Activated CD8-positive, alpha-beta memory T cell treated with anti-CD3 and anti-CD28 coated beads, Interleukin-2, amount 50 U/mL, for 1 hour (primary cell): ENCODE results near the gene APOL3.
"Not testable (repeated sequence)": the region's sequence is repeated elsewhere in the genome, so short reads cannot be mapped to it uniquely, and the experiment has no call there.

Experiments used
- DNase-seq: peaks from one replicate; pipeline ENCODE4 v3.0.0-alpha.2; 2020; ENCODE audit errors: extremely low read depth

APOL3 gene

DNA sequence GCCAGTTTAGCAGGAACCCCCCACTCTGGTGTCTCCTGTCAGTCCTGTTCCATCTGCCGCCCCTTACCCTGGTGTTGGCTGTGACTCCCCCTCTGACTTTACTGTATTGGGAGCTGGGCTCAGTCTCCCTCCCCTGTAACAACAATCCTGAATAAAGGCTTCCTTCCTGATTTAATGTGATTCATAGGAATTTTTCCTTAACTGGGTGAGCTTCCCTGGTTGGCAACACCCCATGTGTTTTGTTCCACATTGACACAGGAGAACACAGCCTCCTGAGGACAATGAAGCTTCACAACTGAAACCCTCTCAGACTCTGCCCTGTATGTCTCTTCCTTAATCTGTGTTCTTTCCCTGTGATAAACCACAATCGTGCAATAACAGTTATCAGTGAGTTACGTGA is 32.6 kb upstream of the APOL3 start:
- DNase-seq = no peak

DNA sequence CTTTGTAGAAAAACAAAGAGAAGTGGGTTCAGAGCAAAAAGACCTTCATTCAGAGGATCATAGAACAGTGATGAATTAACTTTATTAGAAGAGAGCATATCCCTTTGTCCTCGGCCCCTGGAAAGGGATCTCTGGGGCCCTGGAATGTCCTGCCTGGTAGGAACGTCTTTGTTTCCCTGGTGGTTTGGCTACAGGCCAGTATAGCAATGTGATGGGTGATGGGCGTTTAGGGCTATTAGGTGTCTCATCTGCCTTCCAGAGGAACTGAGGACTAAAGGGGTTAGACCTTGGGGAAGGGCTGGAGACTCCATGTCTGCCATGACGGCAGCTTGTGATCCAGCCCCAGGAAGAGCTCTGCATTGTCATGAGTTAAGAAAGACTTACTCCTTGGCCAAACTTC is 32.0 kb upstream of the APOL3 start:
- no peak for DNase-seq

DNA sequence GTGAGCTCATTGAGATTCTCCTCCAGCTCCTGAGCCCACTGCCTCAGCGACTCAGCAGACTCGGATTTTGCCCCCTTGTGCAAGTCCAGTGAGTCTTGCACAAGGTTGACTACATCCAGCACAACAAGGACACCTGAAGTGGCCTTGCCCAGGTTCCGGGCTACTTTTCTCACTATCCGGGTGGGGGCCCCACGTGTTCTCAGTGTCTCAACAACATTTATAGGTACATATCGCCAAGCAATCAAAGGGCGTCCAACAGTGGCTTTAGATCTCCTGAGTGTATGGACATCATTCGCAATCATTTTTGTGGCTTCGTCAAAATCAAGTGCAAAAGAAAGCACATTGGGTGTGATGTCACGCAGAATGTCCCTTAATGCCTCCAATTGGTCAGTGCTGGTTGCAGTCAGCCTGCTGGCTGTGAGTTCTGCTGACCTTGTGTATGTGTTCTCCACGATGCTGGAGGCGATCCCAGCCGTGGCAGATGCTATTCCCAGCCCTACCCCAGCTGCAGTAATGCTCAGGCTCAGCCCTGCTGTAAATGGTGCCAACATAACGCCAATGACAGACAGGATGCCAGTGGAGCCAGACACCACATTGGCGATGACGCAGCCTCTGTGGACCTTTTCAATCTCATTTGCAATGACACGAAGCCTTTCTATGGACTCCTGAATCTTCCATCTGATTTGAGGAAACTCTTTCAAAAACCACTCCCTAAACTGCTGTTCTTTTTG is 30.7 kb upstream of the APOL3 start:
- DNase-seq = no peak

DNA sequence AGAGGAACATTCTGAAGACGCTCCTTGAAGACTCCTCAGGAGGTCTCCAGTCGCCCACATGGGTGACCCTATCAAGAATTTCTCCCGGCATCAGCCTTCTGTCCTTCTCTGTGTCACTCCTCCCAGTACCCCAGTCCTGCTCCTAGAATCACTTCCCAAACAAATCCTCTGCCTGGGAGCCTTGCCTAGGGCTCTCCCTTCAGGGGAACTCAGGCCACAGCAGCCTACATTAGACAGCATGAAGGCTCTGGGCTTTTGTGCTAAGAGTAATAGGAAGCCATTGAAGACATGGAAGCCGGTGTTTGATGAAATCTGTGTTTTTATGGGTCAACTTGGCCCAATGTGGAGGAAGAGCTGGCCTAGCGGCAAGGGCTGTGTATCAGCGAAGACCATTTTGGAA is 27.3 kb upstream of the APOL3 start:
- DNase-seq = not testable (repeated sequence)

DNA sequence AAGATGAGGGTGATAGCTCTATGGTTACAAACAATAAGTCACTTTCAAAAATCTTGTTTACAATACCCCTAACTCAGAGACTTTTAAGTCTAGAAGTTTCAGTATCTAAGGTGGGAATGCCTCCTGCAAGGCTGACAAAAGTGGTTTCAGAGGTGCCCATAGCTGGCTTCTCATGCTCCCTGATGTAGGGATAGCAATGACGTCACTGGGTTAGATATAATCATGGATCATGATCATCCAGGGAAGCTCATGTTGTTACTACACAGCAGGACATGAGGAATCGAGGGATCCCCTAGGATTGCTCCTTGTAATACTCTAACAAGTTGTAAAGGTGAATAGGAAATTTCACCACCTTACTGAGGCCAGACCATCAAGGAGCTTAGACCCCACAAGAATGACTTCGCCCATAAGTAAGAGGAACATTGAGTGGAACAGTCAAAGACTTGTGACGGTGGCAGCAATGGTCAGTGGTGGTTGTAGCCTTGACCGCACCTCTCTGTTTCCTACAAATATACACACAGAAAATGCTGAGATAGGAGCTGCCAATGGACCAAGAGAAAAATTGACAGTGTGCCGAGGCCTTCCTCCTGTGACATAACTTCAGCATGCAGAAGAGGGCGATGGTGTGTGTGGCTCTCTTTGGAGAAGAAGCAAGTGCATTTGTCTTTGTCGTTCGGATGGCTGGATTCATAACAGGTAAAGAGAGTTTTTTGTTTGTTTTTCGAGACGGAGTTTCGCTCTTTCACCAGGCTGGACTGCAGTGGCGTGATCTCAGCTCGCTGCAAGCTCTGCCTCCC is 25.5 kb upstream of the APOL3 start:
- no peak for DNase-seq

DNA sequence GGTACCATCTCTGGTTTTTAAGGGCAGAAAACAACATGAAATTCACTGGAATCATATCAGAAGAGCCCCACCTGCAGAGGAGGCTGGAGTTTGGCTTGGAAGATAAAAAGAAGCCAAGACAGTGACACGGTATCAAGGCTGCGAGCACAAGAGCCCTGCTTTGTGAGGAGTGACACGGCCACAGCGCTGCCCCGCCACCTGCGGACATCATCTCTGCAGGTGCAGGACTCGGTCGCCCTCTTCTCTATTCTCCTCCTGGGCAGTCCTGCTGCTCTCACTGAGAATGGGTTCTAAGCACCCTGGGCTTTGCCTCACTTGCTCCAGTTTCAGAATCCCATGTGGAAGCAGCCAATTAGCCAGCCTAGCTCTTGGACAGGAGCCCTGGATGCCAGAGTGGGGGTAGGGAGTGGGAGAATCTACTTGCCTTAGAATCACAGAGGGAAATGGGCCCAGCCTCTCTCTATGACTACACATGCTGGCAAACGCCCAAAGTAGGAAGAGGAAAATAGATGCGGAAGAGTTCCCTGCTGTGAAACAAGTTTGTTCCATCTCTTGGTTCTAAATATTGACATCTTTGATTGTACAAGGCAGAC is 24.0 kb upstream of the APOL3 start:
- DNase-seq = no peak

DNA sequence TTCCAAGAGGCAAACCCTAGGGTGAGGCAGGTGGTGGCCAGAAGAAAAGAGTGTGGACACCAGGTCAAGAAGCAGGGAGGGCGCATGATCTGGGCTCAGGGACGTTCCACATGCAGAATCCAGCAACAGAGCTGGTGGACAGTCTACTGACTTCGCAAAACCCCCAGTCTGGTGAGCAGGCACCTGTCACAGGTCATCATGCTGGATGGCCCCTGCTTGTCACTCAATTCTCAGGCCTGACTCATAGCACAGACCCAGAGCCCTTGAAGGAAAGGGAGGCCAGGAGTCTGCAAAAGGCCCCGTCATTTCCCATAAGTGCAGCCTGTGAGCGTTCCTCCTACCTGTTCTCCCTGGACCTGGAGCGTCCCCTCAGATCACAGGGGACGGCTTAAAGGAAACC is 22.9 kb upstream of the APOL3 start:
- DNase-seq = no peak

DNA sequence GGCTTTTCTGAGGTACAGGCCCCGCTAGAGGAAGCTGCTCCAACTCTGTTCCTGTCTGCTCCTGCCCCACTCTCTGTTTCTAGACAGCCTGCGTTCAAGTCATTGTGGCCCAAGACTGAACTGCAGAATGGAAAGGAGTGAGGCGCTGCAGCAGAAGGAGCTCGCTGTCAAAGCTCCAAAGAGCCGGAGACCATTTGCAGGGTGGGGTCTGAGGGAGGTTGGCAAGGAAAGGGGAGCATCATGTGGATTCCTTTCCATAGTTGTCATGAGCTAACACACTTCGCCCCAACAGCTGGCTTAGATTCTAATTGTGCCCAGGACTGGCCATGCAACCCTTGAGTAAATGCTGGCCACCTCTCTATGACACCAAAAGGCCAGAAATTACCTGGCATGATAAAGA is 22.3 kb upstream of the APOL3 start:
- DNase-seq = no peak

DNA sequence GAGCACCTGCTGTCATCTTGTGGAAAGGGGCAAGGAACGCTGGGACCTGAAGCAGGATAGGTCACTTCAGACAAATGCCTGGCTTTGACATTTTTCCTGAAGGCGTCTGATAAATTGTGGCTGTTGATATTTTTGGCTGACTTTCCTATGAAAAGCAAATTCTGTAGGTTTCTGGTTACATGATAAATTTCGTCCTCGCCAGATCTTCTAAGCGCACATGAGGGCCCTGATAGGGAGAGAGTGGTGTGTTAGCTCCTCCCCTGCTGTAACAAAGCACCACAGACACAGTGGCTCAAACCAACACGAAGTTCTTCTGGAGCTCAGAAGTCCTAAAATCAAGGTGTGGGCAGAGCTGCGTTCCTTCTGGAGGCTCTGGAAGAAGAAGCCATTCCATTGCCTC is 21.5 kb upstream of the APOL3 start:
- no peak for DNase-seq

DNA sequence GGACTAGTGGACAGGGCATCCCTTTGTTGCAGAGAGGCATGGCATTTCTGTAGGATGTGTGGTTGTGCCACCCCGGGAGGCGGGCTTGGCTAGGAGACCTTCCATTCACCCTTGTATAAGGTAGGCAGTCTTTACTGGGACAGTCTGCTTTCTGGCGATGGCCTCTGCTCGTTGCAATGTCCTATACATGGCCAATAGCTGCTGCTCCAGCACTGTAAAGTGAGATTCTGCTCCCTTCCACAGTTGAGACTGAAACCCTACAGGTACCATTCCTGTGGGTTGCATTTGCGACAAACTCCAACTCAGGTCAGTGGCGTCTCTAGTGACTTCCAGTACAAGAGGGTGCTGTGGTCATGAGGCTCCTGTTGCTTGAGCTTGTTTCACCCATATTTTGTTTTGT is 20.4 kb upstream of the APOL3 start:
- no peak for DNase-seq

DNA sequence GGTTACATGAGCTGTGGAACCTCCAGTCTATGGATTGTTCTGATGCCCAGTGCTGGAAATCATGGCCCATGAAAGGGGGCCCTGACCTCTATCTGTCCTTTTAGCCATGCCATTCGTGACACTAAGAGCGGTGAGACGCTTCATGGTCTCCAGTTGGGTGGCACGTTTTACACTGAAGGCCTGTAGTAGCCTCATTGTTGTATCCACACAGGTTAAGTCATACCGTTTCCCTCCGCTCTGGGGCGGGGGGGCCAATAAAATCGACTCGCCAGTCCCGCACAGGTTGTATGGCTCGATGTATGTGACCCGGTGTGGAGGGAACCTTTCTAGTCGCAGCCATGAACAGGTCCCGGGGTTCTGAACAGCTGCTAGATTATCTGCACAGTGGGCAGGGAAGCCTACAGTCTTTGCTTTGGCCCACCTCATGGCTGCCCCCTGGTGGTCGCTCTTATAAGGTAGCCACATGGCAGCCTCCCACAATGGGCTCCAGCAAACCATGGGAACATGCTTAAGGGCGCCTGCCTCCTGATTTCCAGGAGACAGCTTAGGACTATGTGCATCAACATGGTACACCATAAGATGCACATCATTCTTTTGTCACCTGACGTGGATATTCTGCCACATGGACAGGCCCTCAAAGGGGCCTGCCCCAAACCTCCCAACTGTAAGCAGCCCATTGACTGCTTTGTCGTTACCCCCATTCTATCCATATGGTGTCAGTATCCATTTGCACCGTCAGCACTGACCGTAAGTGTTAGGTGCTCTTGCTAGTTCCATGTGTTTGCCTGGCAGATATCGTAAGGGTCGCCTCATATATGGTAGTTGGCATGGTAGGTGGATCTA is 19.7 kb upstream of the APOL3 start:
- peak; percentile 71 for DNase-seq

DNA sequence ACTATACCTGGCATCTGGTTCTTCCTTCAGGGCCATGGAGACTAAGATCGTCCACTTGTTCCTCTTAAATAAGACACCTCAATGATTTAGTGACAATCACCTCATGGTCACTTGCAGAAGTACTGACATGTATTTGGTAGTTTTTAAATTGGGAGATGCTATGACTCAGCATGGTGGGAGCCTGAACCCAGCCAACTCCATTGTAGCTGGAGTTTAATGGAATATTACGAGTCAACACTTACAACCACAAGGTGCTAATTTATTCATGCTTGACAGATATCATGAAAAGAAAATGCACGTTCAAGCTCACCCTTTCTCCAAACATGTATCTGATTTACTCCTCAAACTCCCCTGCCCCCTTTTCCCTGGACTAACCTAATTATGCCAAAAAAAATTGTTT is 16.6 kb upstream of the APOL3 start:
- no peak for DNase-seq

DNA sequence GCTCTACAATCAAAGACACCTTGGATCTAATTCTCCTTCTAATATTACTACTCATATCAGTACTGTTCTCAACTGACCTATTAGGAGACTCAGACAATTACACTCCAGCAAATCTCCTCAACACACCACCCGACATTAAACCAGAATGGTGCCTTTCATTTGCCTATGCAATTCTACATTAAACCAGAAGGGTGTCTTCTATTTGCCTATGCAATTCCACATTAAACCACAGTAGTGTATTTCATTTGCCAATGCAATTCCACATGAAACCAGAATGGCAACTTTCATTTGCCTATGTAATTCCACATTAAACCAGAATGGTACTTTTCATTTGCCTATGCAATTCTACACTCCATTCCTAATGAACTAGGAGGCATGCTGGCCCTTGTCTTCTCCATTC is 15.3 kb upstream of the APOL3 start:
- no peak for DNase-seq

DNA sequence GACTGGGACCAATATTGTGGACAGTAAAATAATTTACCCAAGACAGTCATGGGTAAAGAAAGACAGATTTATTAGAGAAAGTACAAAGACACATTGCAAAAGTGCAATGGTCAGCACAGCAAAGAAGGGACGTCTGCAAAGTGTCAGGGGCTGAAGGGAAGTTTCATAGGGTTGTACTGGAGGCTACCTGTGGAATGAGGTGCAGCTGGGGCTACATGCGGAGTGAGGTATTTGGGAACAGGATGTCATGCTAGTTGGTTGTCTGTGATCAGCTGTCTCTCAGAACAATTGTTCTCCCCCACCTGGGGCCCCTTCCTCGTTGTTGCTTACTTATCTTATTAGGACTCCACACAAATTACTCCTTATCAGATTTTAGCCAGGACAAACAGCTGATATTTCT is 11.4 kb upstream of the APOL3 start:
- no peak for DNase-seq

DNA sequence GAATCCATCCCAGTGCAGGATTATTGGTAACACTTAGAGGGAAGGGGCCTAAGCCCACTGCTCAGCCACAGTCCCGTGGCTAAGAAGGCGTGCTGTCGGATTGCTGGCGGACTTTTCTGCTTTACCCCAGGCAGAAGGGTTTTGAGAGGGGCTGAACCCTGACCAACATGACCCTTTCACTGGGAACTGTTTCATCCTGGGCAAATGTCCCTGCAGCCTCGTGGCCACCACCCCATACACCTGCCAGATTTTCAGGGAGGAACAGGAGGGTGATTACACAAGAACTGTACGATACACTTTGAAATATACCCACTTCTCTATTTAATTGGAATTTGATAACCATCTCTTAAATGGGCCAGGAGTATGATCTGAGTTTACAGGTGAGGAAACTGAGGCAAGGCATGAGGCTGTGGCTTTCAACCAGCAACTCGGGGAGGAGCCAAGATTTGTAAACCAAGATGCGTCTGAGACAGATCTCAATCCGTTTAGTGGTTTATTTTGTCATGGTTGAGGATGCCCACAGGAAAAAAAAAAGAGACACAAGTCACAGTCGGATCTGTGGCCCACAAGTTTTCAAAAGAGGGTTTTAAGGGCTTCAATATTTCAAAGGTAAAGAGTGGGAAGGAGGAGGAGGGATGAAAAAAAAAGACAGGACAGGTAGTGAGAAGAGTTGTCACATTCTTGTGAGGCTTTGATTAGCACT is 6.1 kb upstream of the APOL3 start:
- no peak for DNase-seq

DNA sequence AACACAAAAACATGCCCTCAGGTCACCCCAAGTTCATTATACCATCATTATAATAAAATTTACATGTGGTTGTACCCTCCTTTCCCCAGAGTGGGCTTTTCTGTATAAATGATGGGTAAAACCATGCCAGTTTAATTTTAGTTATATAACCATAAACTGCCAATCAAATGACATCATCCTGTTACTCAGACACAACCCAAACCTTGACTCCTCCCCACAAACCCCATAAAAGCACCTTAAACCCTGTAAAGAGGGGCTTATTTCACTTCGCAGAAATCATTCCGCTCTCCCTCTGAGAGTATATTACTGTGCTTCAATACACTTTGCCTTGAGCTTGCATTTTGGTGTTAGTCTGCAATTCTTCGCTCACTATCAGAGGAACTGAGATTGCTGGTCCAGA is 5.5 kb upstream of the APOL3 start:
- DNase-seq = no peak

DNA sequence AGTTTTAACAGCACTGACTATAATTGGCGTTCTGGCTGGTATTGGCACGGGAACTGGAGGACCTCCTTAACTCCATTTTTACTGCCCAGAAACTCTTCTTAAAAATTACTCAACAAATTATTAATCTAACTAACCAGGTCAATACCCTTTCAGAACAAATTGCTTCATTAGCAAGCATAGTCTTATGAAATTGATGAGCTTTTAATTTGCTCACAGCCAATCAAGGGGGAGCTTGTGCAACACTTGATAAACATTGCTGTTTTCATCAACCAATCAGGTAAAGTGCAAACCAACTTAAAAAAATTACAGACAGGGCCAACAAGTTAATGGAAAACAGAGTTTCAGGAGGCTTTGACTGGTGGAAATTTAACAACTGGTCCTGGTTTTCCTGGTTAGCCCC is 4.6 kb upstream of the APOL3 start:
- no peak for DNase-seq

DNA sequence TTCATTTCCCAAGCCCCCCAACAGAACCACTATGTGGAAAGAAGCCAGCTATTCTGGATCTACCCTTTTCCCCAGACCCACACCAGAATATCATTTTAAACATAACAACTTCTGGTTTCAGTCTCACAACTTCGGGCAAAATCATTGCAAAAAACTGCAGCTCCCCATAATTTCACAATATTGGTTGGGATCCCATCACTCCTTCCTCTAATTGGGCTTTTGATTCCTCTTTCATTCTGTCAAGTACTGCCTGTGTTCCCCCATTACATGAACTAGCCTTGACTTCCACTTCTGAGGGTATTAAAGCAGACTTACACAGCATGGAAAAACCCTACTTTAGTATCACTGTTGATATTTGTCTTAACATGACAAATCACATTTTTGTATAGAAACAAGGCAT is 4.1 kb upstream of the APOL3 start:
- no peak for DNase-seq

DNA sequence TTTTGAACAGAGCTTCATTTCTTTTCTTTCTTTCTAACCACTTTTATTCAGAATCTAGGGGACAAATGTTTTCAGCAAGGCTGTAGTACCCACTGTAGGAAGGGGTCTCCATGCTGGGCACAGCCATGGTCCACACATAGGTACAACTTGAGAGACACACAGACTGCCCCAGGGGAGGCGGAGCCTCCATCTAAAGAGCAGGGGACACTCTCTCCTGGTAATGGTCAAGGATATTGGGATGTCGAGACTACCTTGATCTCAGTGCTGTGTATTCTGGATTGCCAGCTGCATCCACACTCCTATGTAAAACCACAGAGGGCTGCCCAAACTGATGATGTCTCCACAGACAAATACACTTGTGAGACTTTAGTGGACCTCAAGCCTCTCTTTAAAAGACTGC is 2.9 kb upstream of the APOL3 start:
- DNase-seq = no peak

DNA sequence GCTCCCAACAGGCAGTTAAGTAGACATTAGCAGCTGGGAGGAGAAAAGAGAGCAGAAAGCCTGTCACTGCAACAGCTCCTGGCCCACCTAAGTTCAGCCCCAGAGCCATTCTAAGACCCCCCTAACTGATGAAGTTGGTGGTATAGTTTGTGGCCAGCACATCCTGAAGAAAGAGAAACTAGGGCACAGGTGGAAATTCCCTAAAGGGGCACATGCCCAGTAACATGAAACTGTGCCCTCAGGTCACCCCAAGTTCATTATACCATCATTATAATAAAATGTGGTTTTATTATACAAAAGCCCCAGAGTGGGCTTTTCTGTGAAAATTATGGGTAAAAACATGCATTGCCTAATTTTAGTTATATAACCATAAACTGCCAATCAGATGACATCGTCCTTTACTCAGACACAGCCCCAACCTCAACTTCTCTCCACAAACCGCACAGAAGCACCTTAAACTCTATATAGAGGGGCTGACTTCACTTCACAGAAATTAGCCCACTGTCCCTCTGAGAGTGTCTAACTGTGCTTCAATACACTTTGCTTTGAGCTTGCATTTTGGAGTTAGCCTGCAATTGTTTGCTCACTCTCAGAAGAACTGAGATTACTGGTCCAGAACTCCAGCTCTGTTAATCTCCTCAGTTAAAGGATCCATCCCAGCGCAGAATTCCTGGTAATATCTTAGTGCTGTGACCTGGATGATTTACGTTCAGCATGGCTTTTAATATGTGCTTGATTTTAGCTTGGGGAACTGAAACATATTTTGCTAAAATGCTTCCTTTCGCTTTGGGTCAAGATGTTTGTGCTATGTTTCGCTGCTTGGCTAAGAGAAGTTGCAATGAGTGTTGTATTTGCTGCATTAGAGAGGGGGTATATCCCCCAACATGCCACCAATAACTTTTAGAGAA is 1.8 kb upstream of the APOL3 start:
- no peak for DNase-seq

DNA sequence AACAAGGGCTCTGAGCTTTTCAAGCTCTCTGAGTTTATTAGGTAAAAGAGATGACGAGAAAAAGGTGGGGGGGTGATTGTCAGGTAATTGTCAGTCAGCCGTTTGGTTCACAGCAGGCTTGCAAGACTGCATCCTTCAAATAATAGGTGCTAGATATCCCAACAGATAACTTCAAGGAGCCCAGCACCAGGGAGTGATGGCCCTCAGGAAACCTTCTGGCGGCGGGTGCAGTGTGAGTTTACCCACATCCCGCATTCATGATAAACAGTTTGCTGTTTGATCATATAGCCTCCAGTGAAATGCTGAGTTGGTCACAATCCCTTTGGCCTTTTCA is 1.2 kb upstream of the APOL3 start:
- not testable (repeated sequence) for DNase-seq
